Stimulated activated CD4-positive, alpha-beta T cell treated with anti-CD3 and anti-CD28 coated beads, Interleukin-1b, Interleukin-23, amount 100 ng/mL, for 24 hours (primary cell): ENCODE measurements around the gene NEDD4L.

ENCODE experiments used
- DNase-seq, 4 experiments: peaks; one replicate each; pipeline ENCODE4 v3.0.0-alpha.2; 2020; ENCODE audit warnings: low read depth in 4 of 4, low spot score in 1 of 4

NEDD4L gene

DNA sequence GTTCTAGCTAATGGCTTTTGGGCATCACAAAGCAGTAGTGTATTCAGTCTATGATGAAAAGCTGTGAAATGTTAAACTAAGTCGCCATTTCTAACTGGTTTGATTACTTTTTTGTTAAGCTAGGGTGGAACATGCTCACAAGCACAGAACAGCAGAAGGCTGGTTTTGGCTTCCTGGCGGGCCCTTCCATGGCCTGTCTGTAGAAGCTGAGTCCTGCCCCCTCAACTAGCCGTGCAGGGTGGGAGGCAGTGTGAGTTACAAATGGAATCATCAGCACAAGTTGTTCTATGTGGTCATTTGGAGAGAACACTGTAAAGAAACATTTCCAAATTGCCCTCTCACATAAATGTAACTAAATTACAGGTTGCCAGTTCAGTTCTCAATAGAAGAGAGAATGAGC lies 294.1 kb downstream of the NEDD4L start:
- no peak for DNase-seq

DNA sequence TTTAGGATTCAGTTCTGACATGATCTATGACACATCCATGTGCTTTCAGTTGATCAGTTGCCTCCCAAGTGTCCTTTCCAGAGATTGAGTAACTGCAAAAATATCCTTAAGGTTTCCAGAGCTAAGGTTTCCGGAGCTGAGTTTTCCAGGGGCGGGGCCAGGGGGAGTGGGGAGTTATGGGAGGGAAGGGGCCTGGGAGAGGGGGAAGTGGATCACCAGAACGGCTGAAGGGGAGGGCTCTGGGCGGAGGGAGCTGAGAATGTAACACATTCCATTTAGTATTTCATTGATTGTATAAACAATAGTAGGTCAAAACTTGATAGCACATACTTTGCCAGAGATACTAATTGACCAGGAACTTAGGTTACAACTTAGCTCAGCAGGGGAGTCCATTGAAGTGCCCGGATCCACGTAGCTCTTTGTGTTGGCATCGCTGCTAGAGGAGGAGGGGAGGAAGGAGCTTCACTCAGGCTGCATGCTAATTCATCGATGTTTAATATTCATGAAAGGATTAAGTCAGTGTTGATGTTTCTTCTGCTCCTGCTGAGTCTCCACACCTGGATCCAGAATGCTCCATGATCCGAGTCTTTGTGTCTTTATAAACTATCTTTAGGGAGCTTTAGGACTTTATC lies 295.1 kb downstream of the NEDD4L start:
- DNase-seq, result no peak

GRCh38 chr18:58339890-58340289 lies 295.9 kb downstream of the NEDD4L start:
- no peak for DNase-seq

DNA sequence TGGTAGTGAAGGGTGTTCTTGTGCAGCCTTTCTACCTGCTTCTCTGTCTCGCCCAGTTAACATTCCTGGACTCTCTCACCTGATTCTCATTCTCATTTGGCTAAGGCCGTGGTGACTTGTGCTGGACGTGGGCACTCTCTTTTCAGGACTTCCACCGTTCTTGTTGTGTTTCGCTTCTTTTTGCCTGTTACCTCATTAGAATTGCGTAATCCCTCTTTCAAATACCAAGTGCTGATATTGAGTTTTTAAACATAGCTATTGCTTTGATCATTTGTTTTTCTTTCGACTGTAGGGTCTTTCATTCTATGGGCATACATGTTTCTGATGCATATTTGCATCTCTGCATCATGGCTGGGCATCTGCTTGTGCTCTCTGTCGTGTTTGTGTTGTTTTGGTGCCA lies 297.9 kb downstream of the NEDD4L start:
- DNase-seq, result no peak

GRCh38 chr18:58344080-58344670 lies 300.1 kb downstream of the NEDD4L start:
- DNase-seq, result no peak

- no peak for DNase-seq
These were observed 300.9 kb downstream of the NEDD4L start for GRCh38 chr18:58344861-58345463.

GRCh38 chr18:58345875-58346274 lies 301.8 kb downstream of the NEDD4L start:
- DNase-seq, result no peak

DNA sequence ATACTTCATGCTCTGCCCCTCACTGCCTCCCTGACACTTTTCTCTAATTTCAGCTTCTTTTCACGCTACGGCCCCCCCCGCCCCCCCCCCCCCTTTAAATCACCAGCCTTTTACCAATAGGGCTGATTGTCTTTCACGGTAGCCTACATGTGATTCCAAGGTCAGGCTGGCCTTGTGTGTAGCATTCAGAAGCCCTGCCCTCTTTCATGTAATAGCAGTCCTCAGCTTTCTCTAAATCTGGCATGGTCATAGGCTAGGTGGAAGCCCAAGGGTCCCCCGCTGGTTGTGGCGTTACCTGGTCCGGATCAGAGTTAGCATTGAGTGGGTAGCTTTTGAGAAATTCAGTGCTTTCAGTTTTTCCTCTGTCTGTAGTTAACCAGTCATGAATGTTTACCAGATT lies 303.1 kb downstream of the NEDD4L start:
- DNase-seq, result no peak

GRCh38 chr18:58348517-58348916 lies 304.5 kb downstream of the NEDD4L start:
- no peak for DNase-seq

- no peak for DNase-seq
These were observed 304.9 kb downstream of the NEDD4L start for GRCh38 chr18:58348951-58349350.

DNA sequence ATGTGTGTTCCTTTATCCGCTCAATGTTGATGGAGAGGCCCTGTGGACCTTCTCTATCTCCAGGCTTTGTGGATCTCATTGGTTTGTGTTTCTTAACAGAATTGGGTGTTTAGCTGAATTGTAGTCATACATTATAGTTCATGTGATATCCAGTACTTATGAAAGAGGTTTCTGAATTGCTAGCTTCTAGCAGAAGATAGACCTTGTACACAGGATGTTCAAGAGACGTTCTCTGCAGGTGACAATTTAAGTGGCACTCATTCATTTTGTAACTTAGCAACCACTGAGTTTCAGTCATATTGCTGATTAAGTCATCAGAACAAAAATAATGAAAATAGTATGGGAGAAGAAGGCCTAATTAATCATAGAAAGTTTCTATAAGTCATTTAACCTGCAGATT lies 305.6 kb downstream of the NEDD4L start:
- DNase-seq, result no peak

GRCh38 chr18:58350526-58350925 lies 306.5 kb downstream of the NEDD4L start:
- DNase-seq, result no peak

DNA sequence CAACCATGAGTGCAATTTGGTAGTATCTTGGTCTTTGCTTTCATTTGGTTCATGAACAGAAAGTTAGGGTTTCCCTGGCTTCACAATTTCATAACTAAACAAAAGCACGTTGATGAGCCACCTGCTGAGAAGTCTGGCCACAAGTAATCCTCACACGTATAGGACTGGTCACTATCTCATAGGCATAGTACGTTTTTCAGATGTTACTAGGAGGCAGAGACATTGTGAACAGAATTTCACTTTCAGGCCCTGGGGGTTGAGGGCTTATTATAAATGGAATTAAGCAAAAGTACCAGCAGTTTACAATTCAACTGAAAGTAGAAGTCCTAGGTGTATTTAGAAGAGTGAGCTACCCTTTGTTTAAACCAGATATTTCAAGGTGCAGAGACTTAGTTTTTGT lies 307.8 kb downstream of the NEDD4L start:
- no peak for DNase-seq

DNA sequence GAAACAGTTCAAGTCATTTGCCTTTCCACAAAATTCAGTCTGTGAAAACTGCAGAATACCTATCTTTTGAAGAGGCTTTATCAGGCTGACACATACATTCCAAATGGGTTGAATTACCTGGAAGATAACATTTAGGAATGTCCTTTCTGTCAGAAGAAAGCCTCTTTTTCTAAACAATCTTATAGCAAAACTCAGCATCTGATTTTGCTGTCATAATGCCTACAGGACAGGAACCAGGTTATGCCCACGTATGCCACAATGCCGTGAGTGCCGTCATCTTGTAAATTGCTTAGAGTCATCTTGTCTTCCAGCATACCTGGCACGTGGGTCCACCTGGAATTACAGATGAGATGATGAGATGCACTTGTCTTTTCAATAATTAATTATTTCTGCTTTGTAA lies 309.6 kb downstream of the NEDD4L start:
- DNase-seq, result no peak

DNA sequence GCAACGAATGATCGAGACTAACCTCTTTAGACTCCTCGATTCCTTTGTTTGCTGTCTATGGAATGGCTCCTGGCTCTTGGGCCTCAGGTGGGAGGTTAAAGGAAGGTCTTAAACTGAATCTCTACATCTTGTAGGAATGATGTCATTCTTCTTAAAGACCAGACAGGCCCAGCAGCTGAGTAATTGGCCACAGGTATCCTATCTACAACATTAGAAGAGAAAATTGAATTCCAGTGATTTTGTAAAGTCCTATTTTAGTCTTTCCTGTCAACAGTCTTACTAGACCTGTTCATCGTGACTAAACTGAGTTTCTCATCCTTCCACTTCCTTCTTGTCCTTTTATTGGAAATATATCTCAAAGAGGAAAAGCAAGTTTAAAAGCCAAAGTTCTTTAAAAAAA lies 310.0 kb downstream of the NEDD4L start:
- no peak for DNase-seq

DNA sequence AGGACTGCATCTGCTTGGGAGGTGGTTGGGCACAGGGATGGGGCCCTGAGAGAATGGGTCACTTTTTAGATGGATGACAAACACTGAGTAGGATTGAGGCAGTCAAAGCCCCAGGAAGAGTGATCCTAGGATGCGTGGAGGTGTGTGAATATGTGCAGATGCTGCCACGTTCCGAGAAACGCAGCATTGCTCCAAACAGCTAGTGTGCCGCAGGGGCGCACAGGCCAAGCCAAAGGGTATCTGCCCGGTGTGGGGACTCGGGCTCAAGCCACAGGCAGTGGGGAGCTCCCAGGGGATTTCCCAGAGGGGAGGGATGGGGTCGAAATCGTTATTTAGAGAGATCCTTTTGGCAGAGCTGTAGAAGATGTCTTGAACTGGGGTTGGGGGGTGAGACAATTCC lies 310.8 kb downstream of the NEDD4L start:
- DNase-seq, result no peak

- no peak for DNase-seq
These were observed 311.2 kb downstream of the NEDD4L start for GRCh38 chr18:58355243-58355642.

DNA sequence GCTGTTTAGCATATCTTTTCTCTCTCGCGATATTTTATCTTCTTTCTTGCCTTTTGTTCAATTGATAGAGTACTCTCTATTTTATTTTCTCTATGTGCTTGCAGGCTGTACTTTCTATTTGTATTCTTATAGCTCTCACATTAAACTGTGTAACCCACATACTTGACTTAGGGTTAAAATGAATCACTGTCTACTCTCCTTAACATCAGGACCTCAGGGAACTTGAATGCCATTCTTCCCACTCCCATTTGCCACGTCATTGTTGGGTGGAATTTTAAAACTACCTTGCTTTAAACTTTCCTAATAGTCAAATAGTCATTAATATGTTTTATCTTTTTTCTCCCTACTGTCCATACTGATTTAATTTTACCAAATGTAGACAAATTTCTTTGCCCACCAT lies 315.2 kb downstream of the NEDD4L start:
- DNase-seq, result no peak

DNA sequence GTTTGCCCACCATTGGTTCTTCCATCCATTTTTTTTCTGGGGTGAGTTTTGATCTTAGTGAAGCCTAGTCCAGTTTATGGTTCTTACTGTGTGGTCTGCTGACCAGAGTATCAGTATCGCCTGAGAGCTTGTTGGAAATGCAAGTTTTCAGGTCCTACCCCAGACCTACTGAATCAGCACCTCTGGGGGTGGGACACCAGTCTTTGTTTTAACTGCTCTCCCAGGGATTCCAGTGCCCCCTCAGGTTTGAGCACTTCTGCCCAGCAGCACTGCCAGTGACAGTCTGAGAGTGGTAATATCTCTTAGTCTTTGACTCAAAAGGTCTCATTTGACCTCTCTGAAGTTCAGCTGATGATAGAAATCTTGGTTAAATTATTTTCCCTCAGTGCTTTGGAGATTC lies 315.6 kb downstream of the NEDD4L start:
- DNase-seq, result no peak

DNA sequence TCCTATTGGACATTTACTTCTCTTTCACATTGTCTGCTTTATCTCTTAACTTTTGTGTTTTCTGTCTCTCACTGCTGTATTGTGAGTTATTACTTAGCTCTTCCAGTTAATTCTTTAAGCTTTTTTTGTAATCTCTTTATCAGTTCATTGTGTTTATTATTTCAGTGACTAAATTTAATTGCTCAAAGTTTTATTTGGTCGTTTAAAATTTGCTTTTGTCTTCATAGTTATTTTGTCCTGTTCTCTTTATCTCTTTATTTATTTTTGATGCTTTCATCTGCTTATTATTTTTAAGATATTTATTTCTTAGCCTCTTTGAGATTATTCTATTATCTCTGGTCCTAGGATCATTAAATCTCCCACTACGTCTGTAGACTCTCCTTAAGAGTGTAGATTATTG lies 316.3 kb downstream of the NEDD4L start:
- DNase-seq, result no peak

GRCh38 chr18:58361212-58361611 lies 317.2 kb downstream of the NEDD4L start:
- DNase-seq, result no peak

GRCh38 chr18:58362027-58362575 lies 318.1 kb downstream of the NEDD4L start:
- DNase-seq, result no peak

- no peak for DNase-seq
These were observed 318.8 kb downstream of the NEDD4L start for GRCh38 chr18:58362829-58363271.
